GM12878 (cell line): ENCODE data around the gene SMARCD3. TPM values are rescaled to one million over a fixed set of nuclear protein-coding genes. Genes with fewer than 3 reads are reported as not detected.

Experiments used
- ASH2L ChIP-seq: fragments of 300-600, 200-600 bp; sonication (generic); IDR thresholded peaks from 2 replicates; pipeline ENCODE4 v1.6.1; 2017; ENCODE audit warnings: low read depth, mild to moderate bottlenecking, borderline replicate concordance
- CHD2 ChIP-seq: IDR thresholded peaks from 2 replicates; pipeline ENCODE4 v1.6.1; 2011; ENCODE audit warnings: low read depth, low read length, improper control_type of control experiment, borderline replicate concordance
- CREM ChIP-seq: IDR thresholded peaks from 2 replicates; pipeline ENCODE4 v1.6.1; 2014; ENCODE audit warnings: antibody characterized with exemption, low read depth
- HDGF ChIP-seq: fragments of 450-650 bp; IDR thresholded peaks from 2 replicates; pipeline ENCODE4 v1.6.1; 2016; ENCODE audit warnings: antibody characterized with exemption
- JUNB ChIP-seq: IDR thresholded peaks from 2 replicates; pipeline ENCODE4 v1.6.1; 2016; ENCODE audit warnings: antibody characterized with exemption, mild to moderate bottlenecking
- NKRF ChIP-seq: fragments of 450-650 bp; conservative IDR thresholded peaks from 2 replicates; pipeline ENCODE4 v1.6.1; 2017; ENCODE audit warnings: mild to moderate bottlenecking, moderate library complexity
- PAX5 ChIP-seq: IDR thresholded peaks from 2 replicates; pipeline ENCODE4 v1.6.1; 2011; ENCODE audit warnings: low read depth, low read length, borderline replicate concordance
- POLR2AphosphoS2 ChIP-seq: IDR thresholded peaks from 2 replicates; pipeline ENCODE4 v1.6.1; 2011; ENCODE audit warnings: low read depth, mild to moderate bottlenecking, low read length, improper control_type of control experiment, moderate library complexity
- POU2F2 ChIP-seq: IDR thresholded peaks from 3 replicates; pipeline ENCODE4 v1.6.1; 2011; ENCODE audit warnings: low read depth, mild to moderate bottlenecking, low read length, borderline replicate concordance
- REST ChIP-seq: IDR thresholded peaks from 2 replicates; pipeline ENCODE4 v1.6.1; 2012; ENCODE audit warnings: mild to moderate bottlenecking, low read depth, low read length
- SMAD5 ChIP-seq: IDR thresholded peaks from 2 replicates; pipeline ENCODE4 v1.6.1; 2016; ENCODE audit warnings: antibody characterized with exemption, low read depth
- TCF12 ChIP-seq: IDR thresholded peaks from 2 replicates; pipeline ENCODE4 v1.6.1; 2011; ENCODE audit warnings: low read depth, mild to moderate bottlenecking, low read length
- ZBTB4 ChIP-seq: fragments of 450-650 bp; formaldehyde crosslinking; IDR thresholded peaks from 2 replicates; pipeline ENCODE4 v1.4.0; 2022; ENCODE audit warnings: mild to moderate bottlenecking, moderate library complexity
- ZNF592 ChIP-seq: fragments of 450-650 bp; IDR thresholded peaks from 2 replicates; pipeline ENCODE4 v1.6.1; 2017; ENCODE audit warnings: mild to moderate bottlenecking, moderate library complexity
- polyA plus RNA-seq, 11 experiments: library from polyadenylated mRNA; depleted of rRNA in 4 of 11; unstranded in 6 of 11; stranded (reverse) in 5 of 11; fragments of >200 nt; fragmentation: Nextera tagmentation in 4 of 11; fragmentation: Illumina TruSeq in 1 of 11; extraction: Ambion mirVana in 4 of 11; extraction: Trizol in 1 of 11; gene quantifications; 1 replicate in 1 of 11; 2 replicates in 10 of 11; pipeline versions ENCODE4 v1.2.1 to v1.2.3, GENCODE V29; 2011 to 2016; ENCODE audit warnings: inconsistent platforms in 2 of 11, missing spikeins in 2 of 11, low read depth in 1 of 11
- total RNA-seq, 4 experiments: library from RNA; depleted of rRNA in 3 of 4; stranded (reverse); fragments of >200 nt in 3 of 4; fragmentation: Illumina TruSeq in 1 of 4; extraction: Trizol in 1 of 4; gene quantifications; 2 replicates each; pipeline versions ENCODE4 v1.2.1 to v1.2.3, GENCODE V29; 2013 to 2021

Gene SMARCD3
- total and polyA plus RNA-seq, 10 of the 15 experiments (the other 5 are each of a cell fraction or from before 2014, with no cell fraction given) = 0.11 to 1.4 (median 0.16) TPM

GRCh38 chr7:151195616-151196450, 52.7 kb downstream of the SMARCD3 start (continued):
- no peak for TF ChIP-seq ZBTB4
- TF ChIP-seq PAX5 = no peak
- TF ChIP-seq CREM = no peak
- no peak for TF ChIP-seq SMAD5
- TF ChIP-seq REST = no peak
- TF ChIP-seq POU2F2 = no peak
- no peak for TF ChIP-seq CHD2
- TF ChIP-seq TCF12 = no peak
- TF ChIP-seq POLR2AphosphoS2 = no peak
- TF ChIP-seq JUNB = no peak
- TF ChIP-seq ASH2L = no peak
- no peak for TF ChIP-seq NKRF
- no peak for TF ChIP-seq ZNF592
- TF ChIP-seq HDGF = no peak
- TF ChIP-seq, all 136 proteins: peak for 0
